IMR-90 (cell line): ENCODE data around the gene PTCD1. TPM values are rescaled to one million over a fixed set of nuclear protein-coding genes. Genes with fewer than 3 reads are reported as not detected.
A peak's percentile ranks its signal among the peaks of the same experiment; 100 is the strongest.

Source experiments
- ATAC-seq: fragments of 200-7000 bp; cut with Tn5 transposase; 2 replicates; pipeline ENCODE4 v1.9.1; 2020; ENCODE audit warnings: low read depth, mild to moderate bottlenecking, moderate library complexity
- BruUV-seq: library from RNA; stranded (reverse); fragments of 400-500 nt; replicated peaks from 2 replicates; lab custom pipeline; 2021; lab: Mats Ljungman, UMichigan
- CTCF ChIA-PET: fragments of 300-600 bp; formaldehyde crosslinking; extraction: SDS; loops from one replicate; lab custom pipeline; 2021; ENCODE audit warnings: antibody characterized with exemption; lab: Yijun Ruan, JAX
- POLR2A ChIA-PET: fragments of 300-600 bp; sonication (Branson Sonifier 250); formaldehyde crosslinking; loops from one replicate; lab custom pipeline; 2022; ENCODE audit warnings: antibody characterized with exemption; ENCODE audit not compliant: unreplicated experiment; lab: Charles Lee
- DNase-seq: peaks from one replicate; pipeline ENCODE4 v3.0.0; 2013
- H2AFZ ChIP-seq: replicated peaks from 2 replicates; pipeline ENCODE3; 2013; ENCODE audit warnings: low read length, mild to moderate bottlenecking; ENCODE audit not compliant: poor library complexity
- H2AK5ac ChIP-seq: 2 replicates; pipeline ENCODE4 v1.6.1; 2013; ENCODE audit warnings: low read depth, low read length, inconsistent platforms
- H2AK9ac ChIP-seq: replicated peaks from 2 replicates; pipeline ENCODE3; 2013; ENCODE audit warnings: mild to moderate bottlenecking, low read depth, low read length, moderate library complexity; ENCODE audit not compliant: poor library complexity
- H2BK120ac ChIP-seq: 2 replicates; pipeline ENCODE4 v1.6.1; 2013; ENCODE audit warnings: low read depth, low read length, inconsistent platforms
- H2BK15ac ChIP-seq: 3 replicates; pipeline ENCODE4 v1.6.1; 2013; ENCODE audit warnings: low read depth, low read length, inconsistent platforms
- H2BK20ac ChIP-seq: 2 replicates; pipeline ENCODE4 v1.6.1; 2013; ENCODE audit warnings: low read depth, mild to moderate bottlenecking, inconsistent platforms, low read length, moderate library complexity
- H2BK5ac ChIP-seq: 2 replicates; pipeline ENCODE4 v1.6.1; 2013; ENCODE audit warnings: mild to moderate bottlenecking, low read depth, low read length, inconsistent platforms; ENCODE audit not compliant: poor library complexity, severe bottlenecking
- H3K14ac ChIP-seq: replicated peaks from 2 replicates; pipeline ENCODE4 v1.6.1; 2013; ENCODE audit warnings: low read depth, low read length, inconsistent platforms
- H3K18ac ChIP-seq: 2 replicates; pipeline ENCODE4 v1.6.1; 2013; ENCODE audit warnings: low read depth, low read length, control low read depth
- H3K23ac ChIP-seq: 2 replicates; pipeline ENCODE4 v1.6.1; 2013; ENCODE audit warnings: low read depth, low read length, inconsistent platforms
- H3K27ac ChIP-seq: 2 replicates; pipeline ENCODE4 v1.5.1; 2013; ENCODE audit warnings: mild to moderate bottlenecking, control low read depth, low read length; ENCODE audit not compliant: insufficient read depth
- H3K27me3 ChIP-seq: 2 replicates; pipeline ENCODE4 v1.6.1; 2013; ENCODE audit warnings: low read length; ENCODE audit not compliant: control insufficient read depth, insufficient read depth
- H3K36me3 ChIP-seq: 2 replicates; pipeline ENCODE4 v1.6.1; 2013; ENCODE audit warnings: low read length, mixed read lengths; ENCODE audit not compliant: control insufficient read depth, insufficient read depth
- H3K4ac ChIP-seq: 2 replicates; pipeline ENCODE4 v1.6.1; 2013; ENCODE audit warnings: low read depth, low read length, inconsistent platforms
- H3K4me1 ChIP-seq: 2 replicates; pipeline ENCODE4 v1.6.1; 2013; ENCODE audit warnings: low read length, mixed read lengths; ENCODE audit not compliant: control insufficient read depth, insufficient read depth
- H3K4me2 ChIP-seq: 2 replicates; pipeline ENCODE4 v1.6.1; 2013; ENCODE audit warnings: low read depth, mild to moderate bottlenecking, control low read depth, low read length, moderate library complexity
- H3K4me3 ChIP-seq: 2 replicates; pipeline ENCODE4 v1.5.1; 2013; ENCODE audit warnings: low read depth, mild to moderate bottlenecking, control low read depth, low read length, moderate library complexity; ENCODE audit not compliant: insufficient read depth
- H3K56ac ChIP-seq: 2 replicates; pipeline ENCODE4 v1.6.1; 2013; ENCODE audit warnings: low read length, inconsistent platforms; ENCODE audit not compliant: insufficient read depth; ENCODE audit errors: extremely low read depth
- H3K79me1 ChIP-seq, 2 experiments: 2 replicates each; pipeline ENCODE4 v1.6.1; 2013; ENCODE audit warnings: low read length in 2 of 2, inconsistent platforms in 1 of 2, low read depth in 1 of 2
- H3K9ac ChIP-seq: 2 replicates; pipeline ENCODE4 v1.6.1; 2013; ENCODE audit warnings: low read depth, low read length, control low read depth
- H3K9me1 ChIP-seq: 2 replicates; pipeline ENCODE4 v1.6.1; 2013; ENCODE audit warnings: low read length, inconsistent platforms; ENCODE audit not compliant: insufficient read depth
- H3K9me3 ChIP-seq: 2 replicates; pipeline ENCODE4 v1.6.1; 2013; ENCODE audit warnings: low read length; ENCODE audit not compliant: control insufficient read depth, insufficient read depth
- H4K20me1 ChIP-seq: 2 replicates; pipeline ENCODE4 v1.6.1; 2013; ENCODE audit warnings: low read length, inconsistent platforms; ENCODE audit not compliant: insufficient read depth
- H4K5ac ChIP-seq: 2 replicates; pipeline ENCODE4 v1.6.1; 2013; ENCODE audit warnings: mild to moderate bottlenecking, low read depth, low read length, control low read depth
- H4K8ac ChIP-seq, 2 experiments: 2 replicates each; pipeline ENCODE4 v1.6.1; 2013; ENCODE audit warnings: low read depth in 2 of 2, low read length in 2 of 2, control low read depth in 1 of 2, inconsistent platforms in 1 of 2
- H4K91ac ChIP-seq: 2 replicates; pipeline ENCODE4 v1.6.1; 2013; ENCODE audit warnings: low read depth, low read length, inconsistent platforms; ENCODE audit not compliant: insufficient read depth
- CTCF ChIP-seq: conservative IDR thresholded peaks from 2 replicates; pipeline ENCODE4 v1.5.1; 2012; ENCODE audit warnings: mild to moderate bottlenecking, low read depth, low read length, improper control_type of control experiment
- POLR2A ChIP-seq: IDR thresholded peaks from 2 replicates; pipeline ENCODE4 v1.6.1; 2012; ENCODE audit warnings: mild to moderate bottlenecking, low read depth, low read length
- WGBS, 2 experiments: methylation state at CpG; one replicate each; pipeline versions ENCODE4 v1.1.5 to v1.1.7; 2013; ENCODE audit warnings: missing lambda C conversion rate in 2 of 2; ENCODE audit not compliant: insufficient read length in 1 of 2; ENCODE audit errors: extremely low coverage in 2 of 2; 5-methylcytosine and 5-hydroxymethylcytosine counted together
- dilution Hi-C: fragments of 300-500 bp; cut with HindIII; formaldehyde crosslinking; loops from one replicate; pipeline ENCODE4 v1.14.3; 2018; ENCODE audit warnings: low sequenced_read_pairs; ENCODE audit not compliant: unreplicated experiment
- in situ Hi-C: fragments of 300-500 bp; cut with MboI; formaldehyde crosslinking; loops from 3 replicates; pipeline ENCODE4 v1.14.3; 2019; ENCODE audit warnings: low sequenced_read_pairs, inconsistent platforms, mixed read lengths
- intact Hi-C: fragments of 100-400 bp; cut with micrococcal nuclease; formaldehyde crosslinking; loops from 2 replicates; pipeline ENCODE4 v1.10.0; 2022
- polyA plus RNA-seq, 3 experiments: library from polyadenylated mRNA; depleted of rRNA; stranded (reverse); fragments of >200 nt; gene quantifications; 2 replicates each; pipeline ENCODE4 v1.2.3, GENCODE V29; 2012; ENCODE audit warnings: low replicate concordance in 1 of 3
- total RNA-seq: library from RNA; depleted of rRNA; stranded (reverse); fragments of >200 nt; gene quantifications from 2 replicates; pipeline ENCODE4 v1.2.3, GENCODE V29; 2012

PTCD1 gene
- total and polyA plus RNA-seq, 2 of the 4 experiments (the other 2 are of a cell fraction) = 2.2 to 4.0 TPM

- no peaks in the 10 kb centered on the region for H3K9me3 ChIP-seq
- TF ChIP-seq CTCF = no peak
- peak; percentile 54; the same call in 1 of the 2 replicates for TF ChIP-seq POLR2A
- 0 out of 2 replicates have a peak within 1 kb of the TSS, but pooled peaks have one; percentile 80 for H3K23ac ChIP-seq
- ATAC-seq (peak; percentile 73), DNase-seq (peak; percentile 51)
- peak within 1 kb of the TSS; percentile 94 for H2AFZ ChIP-seq
- peak within 1 kb of the TSS; percentile 84 for H3K9ac ChIP-seq
- in situ Hi-C loops (no loop called here), intact Hi-C loops (no loop called here), dilution Hi-C loops (no loop called here)
- H2BK120ac ChIP-seq = peak within 1 kb of the TSS; percentile 61
- 4% methylated on average over 29 of the region's 95 CpGs; no CpG with 5 or more reads in 1 of the 2 experiments for WGBS, 2 experiments
- ChIA-PET POLR2A (no interaction called here), CTCF (no interaction called here)
- H2BK20ac ChIP-seq = no peak within 1 kb of the TSS
- H2BK5ac ChIP-seq = peak within 1 kb of the TSS; percentile 86
- H4K20me1 ChIP-seq = peaks cover 13% of the 10 kb centered on the region
- H4K8ac ChIP-seq = peak within 1 kb of the TSS in 1 of 2 experiments; percentile 80; a peak in 1 of 4 replicates
- no peaks in the 10 kb centered on the region; the same call in 1 of the 2 replicates for H3K36me3 ChIP-seq
- peak within 1 kb of the TSS; percentile 94 for H3K4me2 ChIP-seq
- peaks cover 4 to 34% of the 10 kb centered on the region in 2 experiments for H3K79me1 ChIP-seq
- 0 out of 2 replicates have a peak within 1 kb of the TSS, but pooled peaks have one; percentile 3 for H3K56ac ChIP-seq
- H3K27me3 ChIP-seq = no peaks in the 10 kb centered on the region
- peak within 1 kb of the TSS; percentile 29; the same call in 1 of the 2 replicates for H3K14ac ChIP-seq
- peaks cover 8% of the 10 kb centered on the region for H3K4me1 ChIP-seq
- H4K5ac ChIP-seq = peak within 1 kb of the TSS; percentile 58
- peak within 1 kb of the TSS; percentile 99 for H2AK9ac ChIP-seq
- peak within 1 kb of the TSS; percentile 93 for H3K4me3 ChIP-seq
- peak within 1 kb of the TSS; percentile 82 for H3K4ac ChIP-seq
- H2BK15ac ChIP-seq = no peak within 1 kb of the TSS
- H3K18ac ChIP-seq = peak within 1 kb of the TSS; percentile 42; the same call in 1 of the 2 replicates
- BruUV-seq = no TSS peak
- H3K9me1 ChIP-seq = peaks cover 1% of the 10 kb centered on the region; the same call in 1 of the 2 replicates
- H2AK5ac ChIP-seq = peak within 1 kb of the TSS; percentile 52
- peak within 1 kb of the TSS; percentile 67 for H3K27ac ChIP-seq
- peak within 1 kb of the TSS; percentile 62 for H4K91ac ChIP-seq
These were observed 64.2 kb downstream of the PTCD1 start, which contains the start of gene ARPC1B for GRCh38 chr7:99374111-99375064. Gene ARPC1B (plus strand): TSS chr7:99374730. CDS start chr7:99385715, 10,985 bp downstream.
